ENCODE data around the gene ZNF778.
"Not testable (repeated sequence)": the region's sequence is repeated elsewhere in the genome, so short reads cannot be mapped to it uniquely, and the experiment has no call there.

Gene ZNF778

GRCh38 chr16:89183463-89183862 is 34.0 kb upstream of the ZNF778 start:
- no peak for DNase-seq (ENCODE audit: low read depth)

GRCh38 chr16:89183975-89184676 is 33.4 kb upstream of the ZNF778 start:
- no peak for DNase-seq (ENCODE audit: low read depth)

- no peak for DNase-seq (ENCODE audit: low read depth)
These were observed 32.9 kb upstream of the ZNF778 start for GRCh38 chr16:89184677-89184932.

- DNase-seq (ENCODE audit: low read depth) = no peak
These were observed 32.3 kb upstream of the ZNF778 start for GRCh38 chr16:89184933-89185794.

- DNase-seq (ENCODE audit: low read depth) = not testable (repeated sequence)
These were observed 31.5 kb upstream of the ZNF778 start for GRCh38 chr16:89185887-89186592.

GRCh38 chr16:89186593-89187031 is 30.9 kb upstream of the ZNF778 start:
- DNase-seq (ENCODE audit: low read depth) = not testable (repeated sequence)

GRCh38 chr16:89187032-89187769 is 30.3 kb upstream of the ZNF778 start:
- DNase-seq (ENCODE audit: low read depth) = no peak

- DNase-seq (ENCODE audit: low read depth) = no peak
These were observed 29.6 kb upstream of the ZNF778 start for GRCh38 chr16:89187770-89188392.

GRCh38 chr16:89188471-89189357 is 28.8 kb upstream of the ZNF778 start:
- not testable (repeated sequence) for DNase-seq (ENCODE audit: low read depth)

GRCh38 chr16:89189358-89190025 is 28.0 kb upstream of the ZNF778 start:
- no peak for DNase-seq (ENCODE audit: low read depth)

- no peak for DNase-seq (ENCODE audit: low read depth)
These were observed 27.1 kb upstream of the ZNF778 start for GRCh38 chr16:89190150-89190958.

GRCh38 chr16:89191033-89191900 is 26.2 kb upstream of the ZNF778 start:
- no peak for DNase-seq (ENCODE audit: low read depth)

- no peak for DNase-seq (ENCODE audit: low read depth)
These were observed 25.7 kb upstream of the ZNF778 start for GRCh38 chr16:89191901-89192185.

GRCh38 chr16:89192186-89192955 is 25.1 kb upstream of the ZNF778 start:
- DNase-seq (ENCODE audit: low read depth) = peak; percentile 44

- no peak for DNase-seq (ENCODE audit: low read depth)
These were observed 24.4 kb upstream of the ZNF778 start for GRCh38 chr16:89192956-89193575.

GRCh38 chr16:89193576-89194293 is 23.8 kb upstream of the ZNF778 start:
- no peak for DNase-seq (ENCODE audit: low read depth)

Measured in activated T-cell treated with anti-CD3 and anti-CD28 coated beads for 1 hour (primary cell).